Subcutaneous abdominal adipose tissue (tissue), 5 donors: ENCODE data around the gene ADPRH.

Experiments used
- H3K27ac ChIP-seq: one replicate; pipeline ENCODE4 v1.7.0; 2013; ENCODE audit warnings: low read depth, mild to moderate bottlenecking, inconsistent platforms, low read length, moderate library complexity
- H3K27me3 ChIP-seq, 5 donors: one replicate each; pipeline ENCODE4 v1.7.0; 2013; ENCODE audit warnings: low read length in 5 of 5, inconsistent platforms in 1 of 5; ENCODE audit not compliant: control insufficient read depth in 5 of 5, insufficient read depth in 4 of 5
- H3K36me3 ChIP-seq, 5 donors: one replicate each; pipeline ENCODE4 v1.7.0; 2013; ENCODE audit warnings: low read length in 5 of 5; ENCODE audit not compliant: control insufficient read depth in 5 of 5, insufficient read depth in 5 of 5
- H3K4me1 ChIP-seq, 5 donors: one replicate each; pipeline ENCODE4 v1.7.0; 2013; ENCODE audit warnings: low read length in 5 of 5, mild to moderate bottlenecking in 3 of 5, moderate library complexity in 1 of 5; ENCODE audit not compliant: control insufficient read depth in 5 of 5, insufficient read depth in 5 of 5
- H3K4me3 ChIP-seq, 5 donors: one replicate each; pipeline ENCODE4 v1.7.0; 2013; ENCODE audit warnings: low read length in 5 of 5, low read depth in 1 of 5
- H3K9ac ChIP-seq, 5 donors: one replicate each; pipeline ENCODE4 v1.7.0; 2013; ENCODE audit warnings: low read length in 5 of 5, mild to moderate bottlenecking in 4 of 5, moderate library complexity in 3 of 5
- H3K9me3 ChIP-seq, 5 donors: one replicate each; pipeline ENCODE4 v1.7.0; 2013; ENCODE audit warnings: low read length in 5 of 5; ENCODE audit not compliant: control insufficient read depth in 5 of 5
- donor health status: healthy.
- donor health status: healthy.
- donor health status: healthy.
- donor health status: healthy.
- donor health status: healthy.

ADPRH gene

GRCh38 chr3:119632216-119632615, 52.9 kb downstream of the ADPRH start:
- no peak overlapping the region for H3K9ac ChIP-seq
- H3K36me3 ChIP-seq, result no peaks in the 10 kb centered on the region
- H3K27me3 ChIP-seq, result no peaks in the 10 kb centered on the region
- H3K9me3 ChIP-seq, result no peaks in the 10 kb centered on the region
- H3K4me1 ChIP-seq, result peaks cover 11 to 61% (median 34%) of the 10 kb centered on the region in 5 donors
- H3K27ac ChIP-seq, result no peak overlapping the region
- H3K4me3 ChIP-seq, result no peak overlapping the region

DNA sequence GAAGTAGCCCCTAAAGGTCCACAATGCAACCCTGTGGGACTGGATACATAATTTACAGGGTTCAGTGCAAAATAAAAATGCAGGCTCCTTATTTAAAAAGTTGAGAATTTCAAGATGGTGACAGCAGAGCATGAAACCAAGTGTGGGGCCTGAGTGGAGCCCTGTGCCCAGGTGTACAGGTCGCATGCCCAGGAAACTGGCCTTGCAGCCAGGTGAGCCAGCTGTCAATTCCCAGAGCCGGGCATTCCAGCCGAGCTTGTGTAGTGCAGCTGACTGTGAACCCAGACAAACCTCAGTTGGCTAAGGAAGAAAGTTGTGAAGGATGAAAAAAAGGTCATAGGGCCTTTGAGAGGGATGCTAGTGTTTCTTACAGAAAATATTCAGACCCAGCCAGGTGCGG, 53.5 kb downstream of the ADPRH start:
- H3K4me1 ChIP-seq, result peaks cover 11 to 61% (median 38%) of the 10 kb centered on the region in 5 donors
- no peak overlapping the region for H3K27ac ChIP-seq

GRCh38 chr3:119635719-119636118, 56.4 kb downstream of the ADPRH start:
- Histone ChIP-seq H3K9me3 (no peaks in the 10 kb centered on the region), H3K27ac (peak overlapping the region; percentile 88), H3K9ac (no peak overlapping the region), H3K4me1 (peaks cover 0 to 48% (median 20%) of the 10 kb centered on the region in 5 donors), H3K4me3 (no peak overlapping the region), H3K36me3 (no peaks in the 10 kb centered on the region), H3K27me3 (no peaks in the 10 kb centered on the region)

More for the DNA sequence above, 53.5 kb downstream of the ADPRH start:
- no peak overlapping the region for H3K4me3 ChIP-seq
- no peaks in the 10 kb centered on the region for H3K27me3 ChIP-seq
- H3K9me3 ChIP-seq, result no peaks in the 10 kb centered on the region
- no peak overlapping the region for H3K9ac ChIP-seq
- H3K36me3 ChIP-seq, result no peaks in the 10 kb centered on the region

- H3K27ac ChIP-seq, result peak overlapping the region; percentile 88
- H3K27me3 ChIP-seq, result no peaks in the 10 kb centered on the region
- no peak overlapping the region for H3K4me3 ChIP-seq
- no peaks in the 10 kb centered on the region for H3K9me3 ChIP-seq
- H3K9ac ChIP-seq, result no peak overlapping the region
- peaks cover 0 to 44% (median 17%) of the 10 kb centered on the region in 5 donors for H3K4me1 ChIP-seq
- peaks cover 0 to 3% (median 0%) of the 10 kb centered on the region in 5 donors for H3K36me3 ChIP-seq
Measured at GRCh38 chr3:119636249-119636648, 57.0 kb downstream of the ADPRH start.

GRCh38 chr3:119636891-119637611, 57.8 kb downstream of the ADPRH start:
- peak overlapping the region in 2 of 5 donors; percentile 8 to 27 for H3K9ac ChIP-seq
- no peaks in the 10 kb centered on the region for H3K27me3 ChIP-seq
- H3K4me1 ChIP-seq, result peaks cover 0 to 42% (median 17%) of the 10 kb centered on the region in 5 donors
- no peaks in the 10 kb centered on the region for H3K9me3 ChIP-seq
- peak overlapping the region; percentile 88 for H3K27ac ChIP-seq
- peaks cover 0 to 4% (median 3%) of the 10 kb centered on the region in 5 donors for H3K36me3 ChIP-seq
- H3K4me3 ChIP-seq, result peak overlapping the region in 1 of 5 donors; percentile 20

DNA sequence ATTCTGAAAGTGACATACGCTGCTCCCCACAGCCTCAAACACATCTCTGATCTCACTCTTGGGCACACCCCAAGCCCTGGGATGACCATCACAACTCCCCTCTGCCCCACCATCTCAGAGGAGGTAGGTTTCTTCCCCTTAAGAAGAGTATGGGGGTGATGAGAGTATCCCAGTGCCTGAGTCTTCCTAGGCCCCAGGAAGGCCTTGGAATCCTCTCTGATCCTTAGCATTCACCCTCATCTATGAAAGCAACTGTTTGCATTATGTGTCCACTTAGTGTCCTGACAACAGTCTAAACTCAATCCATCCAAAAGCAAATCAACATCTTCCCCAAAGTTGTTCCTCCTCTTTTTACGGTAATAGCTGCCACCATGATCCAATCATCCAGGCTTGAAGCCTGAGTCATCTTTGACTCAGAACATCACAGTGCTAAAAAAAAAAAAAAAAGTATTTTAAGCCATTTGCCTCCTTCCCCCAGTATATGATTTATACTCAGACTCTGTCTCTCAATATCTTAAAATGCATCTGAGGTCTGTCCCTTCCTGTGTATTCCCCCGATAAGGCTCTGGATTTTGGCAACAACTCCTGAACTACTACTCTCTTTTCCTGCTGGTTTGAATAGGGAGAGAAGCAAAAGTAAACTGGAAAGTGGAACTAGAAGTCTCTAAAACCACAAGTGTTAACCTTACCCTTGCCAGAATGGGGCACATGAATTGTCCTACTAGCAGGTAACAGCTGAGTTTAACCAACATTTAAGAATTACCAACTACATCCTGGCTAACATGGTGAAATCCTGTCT, 58.6 kb downstream of the ADPRH start:
- H3K9me3 ChIP-seq, result no peaks in the 10 kb centered on the region
- H3K27me3 ChIP-seq, result no peaks in the 10 kb centered on the region
- peak overlapping the region; percentile 88 for H3K27ac ChIP-seq
- peaks cover 0 to 9% (median 4%) of the 10 kb centered on the region in 5 donors for H3K36me3 ChIP-seq
- peak overlapping the region in 4 of 5 donors; percentile 20 to 38 (median 26) for H3K4me3 ChIP-seq
- H3K9ac ChIP-seq, result peak overlapping the region in 4 of 5 donors; percentile 4 to 65 (median 38)
- peaks cover 0 to 39% (median 17%) of the 10 kb centered on the region in 5 donors for H3K4me1 ChIP-seq
